ENCODE measurements around the gene ATP5F1E. TPM values are rescaled to one million over a fixed set of nuclear protein-coding genes. Genes with fewer than 3 reads are reported as not detected.
A peak's percentile ranks its signal among the peaks of the same experiment; 100 is the strongest.

ATP5F1E gene
- total and polyA plus RNA-seq, 2 of the 4 experiments (the other 2 are of a cell fraction), result 3.8 to 34.5 TPM

GRCh38 chr20:59039233-59039632, 7.1 kb upstream of the ATP5F1E start:
- Histone ChIP-seq H4K20me1 (ENCODE audit: insufficient read depth, low read length) (peaks cover 9% of the 10 kb centered on the region; the same call in 1 of the 2 replicates), H4K5ac (ENCODE audit: low read depth, low read length) (no peak overlapping the region), H2BK5ac (ENCODE audit: low read depth, low read length, poor library complexity, severe bottlenecking) (no peak overlapping the region), H3K4ac (ENCODE audit: low read depth, low read length) (no peak overlapping the region), H4K91ac (ENCODE audit: insufficient read depth, low read depth, low read length) (no peak overlapping the region), H3K4me2 (ENCODE audit: low read depth, low read length) (no peak overlapping the region), H4K8ac (ENCODE audit: low read depth in 2 of 2, low read length in 2 of 2) (no peak overlapping the region), H3K36me3 (ENCODE audit: control insufficient read depth, insufficient read depth, low read length) (peaks cover 21% of the 10 kb centered on the region), H3K9ac (ENCODE audit: low read depth, low read length) (no peak overlapping the region), H2BK20ac (ENCODE audit: low read depth, low read length) (no peak overlapping the region), H2AK5ac (ENCODE audit: low read depth, low read length) (no peak overlapping the region), H3K27me3 (ENCODE audit: control insufficient read depth, insufficient read depth, low read length) (no peaks in the 10 kb centered on the region), H3K4me1 (ENCODE audit: control insufficient read depth, insufficient read depth, low read length) (peaks cover 8% of the 10 kb centered on the region), H2BK15ac (ENCODE audit: low read depth, low read length) (no peak overlapping the region), H3K27ac (ENCODE audit: insufficient read depth, low read length) (no peak overlapping the region), H3K18ac (ENCODE audit: low read depth, low read length) (no peak overlapping the region), H3K56ac (ENCODE audit: extremely low read depth, insufficient read depth, low read length) (no peak overlapping the region), H2AK9ac (replicated peaks; ENCODE audit: low read depth, low read length, poor library complexity) (no peak overlapping the region), H3K9me3 (ENCODE audit: control insufficient read depth, insufficient read depth, low read length) (no peaks in the 10 kb centered on the region), H3K79me1 (ENCODE audit: low read depth in 1 of 2, low read length in 2 of 2) (peaks cover 36 to 56% of the 10 kb centered on the region in 2 experiments), H3K23ac (ENCODE audit: low read depth, low read length) (no peak overlapping the region), H3K14ac (replicated peaks; ENCODE audit: low read depth, low read length) (no peak overlapping the region), H2BK120ac (ENCODE audit: low read depth, low read length) (no peak overlapping the region), H3K9me1 (ENCODE audit: insufficient read depth, low read length) (peaks cover 9% of the 10 kb centered on the region; the same call in 1 of the 2 replicates), H3K4me3 (ENCODE audit: insufficient read depth, low read depth, low read length) (no peak overlapping the region), H2AFZ (replicated peaks; ENCODE audit: low read length, poor library complexity) (no peak overlapping the region)
- no CpG with 5 or more reads among the region's 1 CpG for WGBS, 2 experiments (ENCODE audit: extremely low coverage in 2 of 2, insufficient read length in 1 of 2)
- intact Hi-C loops (cut with micrococcal nuclease) (no loop called here), in situ Hi-C loops (cut with MboI; ENCODE audit: low sequenced_read_pairs) (loop anchor here (25.0 kb wide), 3 partner anchors 802 to 1652 kb away; partner anchors contain the start of genes ANKRD60 and RBM38), dilution Hi-C loops (cut with HindIII; ENCODE audit: low sequenced_read_pairs, unreplicated experiment) (no loop called here)
- ChIA-PET POLR2A (ENCODE audit: unreplicated experiment) (no interaction called here), CTCF (no interaction called here)
- peak; percentile 45 for DNase-seq
- no peak for ATAC-seq (ENCODE audit: low read depth)
- BruUV-seq (replicated peaks), result no TSS peak
- TF ChIP-seq RFX5 (IDR thresholded peaks at IDR 0.05; ENCODE audit: low read depth, low read length) (no peak), NFE2L2 (IDR thresholded peaks at IDR 0.05; ENCODE audit: low read depth, low read length) (no peak), ELK1 (IDR thresholded peaks at IDR 0.05; ENCODE audit: borderline replicate concordance, low read depth, low read length) (no peak), FOS (IDR thresholded peaks at IDR 0.05; ENCODE audit: low read depth, low read length) (no peak), MAFK (IDR thresholded peaks at IDR 0.05; ENCODE audit: low read depth, low read length) (no peak), POLR2A (IDR thresholded peaks at IDR 0.05; ENCODE audit: low read depth, low read length) (no peak), CHD1 (IDR thresholded peaks at IDR 0.05; ENCODE audit: low read depth, low read length) (no peak), CEBPB (IDR thresholded peaks at IDR 0.05; ENCODE audit: low read depth, low read length) (peak; percentile 88)
